ENCODE data around the gene OR8B8. TPM values are rescaled to one million over a fixed set of nuclear protein-coding genes. Genes with fewer than 3 reads are reported as not detected.

OR8B8 gene
- total RNA-seq, 4 donors from 2014 or later = not detected

GRCh38 chr11:124475265-124475664 is 29.8 kb upstream of the OR8B8 start:
- TF ChIP-seq CTCF (IDR thresholded peaks at IDR 0.05; ENCODE audit: low read depth) = no peak

- no peak for TF ChIP-seq CTCF (IDR thresholded peaks at IDR 0.05; ENCODE audit: low read depth)
These were observed 29.3 kb upstream of the OR8B8 start for GRCh38 chr11:124474779-124475178.

GRCh38 chr11:124474079-124474478 is 28.6 kb upstream of the OR8B8 start:
- TF ChIP-seq CTCF (IDR thresholded peaks at IDR 0.05; ENCODE audit: low read depth) = no peak

GRCh38 chr11:124473476-124473875 is 28.0 kb upstream of the OR8B8 start:
- no peak for TF ChIP-seq CTCF (IDR thresholded peaks at IDR 0.05; ENCODE audit: low read depth)

- no peak for TF ChIP-seq CTCF (IDR thresholded peaks at IDR 0.05; ENCODE audit: low read depth)
These were observed 25.2 kb upstream of the OR8B8 start for GRCh38 chr11:124470561-124471227.

GRCh38 chr11:124467381-124467927 is 22.0 kb upstream of the OR8B8 start:
- no peak for TF ChIP-seq CTCF (IDR thresholded peaks at IDR 0.05; ENCODE audit: low read depth)

GRCh38 chr11:124465368-124465767 is 19.9 kb upstream of the OR8B8 start:
- no peak for TF ChIP-seq CTCF (IDR thresholded peaks at IDR 0.05; ENCODE audit: low read depth)

Measured in subcutaneous adipose tissue (tissue), 4 donors.